COR-L47 (cell line): Measurements from ENCODE around the gene NXF2.
"Not testable (repeated sequence)": the region's sequence is repeated elsewhere in the genome, so short reads cannot be mapped to it uniquely, and the experiment has no call there.

Experiments
- DNase-seq: peaks from one replicate; lab custom pipeline; 2025; lab: John Stamatoyannopoulos, UW

NXF2 gene, protein sequence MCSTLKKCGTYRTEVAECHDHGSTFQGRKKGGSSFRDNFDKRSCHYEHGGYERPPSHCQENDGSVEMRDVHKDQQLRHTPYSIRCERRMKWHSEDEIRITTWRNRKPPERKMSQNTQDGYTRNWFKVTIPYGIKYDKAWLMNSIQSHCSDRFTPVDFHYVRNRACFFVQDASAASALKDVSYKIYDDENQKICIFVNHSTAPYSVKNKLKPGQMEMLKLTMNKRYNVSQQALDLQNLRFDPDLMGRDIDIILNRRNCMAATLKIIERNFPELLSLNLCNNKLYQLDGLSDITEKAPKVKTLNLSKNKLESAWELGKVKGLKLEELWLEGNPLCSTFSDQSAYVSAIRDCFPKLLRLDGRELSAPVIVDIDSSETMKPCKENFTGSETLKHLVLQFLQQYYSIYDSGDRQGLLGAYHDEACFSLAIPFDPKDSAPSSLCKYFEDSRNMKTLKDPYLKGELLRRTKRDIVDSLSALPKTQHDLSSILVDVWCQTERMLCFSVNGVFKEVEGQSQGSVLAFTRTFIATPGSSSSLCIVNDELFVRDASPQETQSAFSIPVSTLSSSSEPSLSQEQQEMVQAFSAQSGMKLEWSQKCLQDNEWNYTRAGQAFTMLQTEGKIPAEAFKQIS

DNA sequence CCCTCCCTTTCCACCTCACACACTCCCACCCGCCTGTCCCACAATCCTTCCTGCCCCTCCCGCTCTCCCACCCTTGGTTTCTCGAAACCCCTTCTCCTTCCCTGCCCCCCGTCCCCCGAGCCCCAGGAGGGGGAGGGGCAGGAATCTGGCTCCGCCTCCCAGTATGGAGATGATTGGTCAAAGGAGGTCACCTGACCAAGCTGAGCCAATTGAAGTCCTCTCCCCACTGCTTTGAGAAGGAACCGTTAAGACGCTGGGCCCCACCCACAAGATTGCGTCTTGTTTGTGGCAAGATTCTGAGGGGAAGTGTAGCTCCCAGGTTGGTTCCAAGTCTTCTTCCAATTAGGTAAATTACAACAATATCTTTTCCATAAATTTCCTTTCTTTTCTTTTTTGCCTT lies at the start of gene NXF2:
TSS of gene NXF2 (plus strand) at position 275 of the 400 bp plus-strand sequence. CDS start 59,912 bp downstream, outside the sequence.
- not testable (repeated sequence) for DNase-seq

- not testable (repeated sequence) for DNase-seq
Measured at GRCh38 chrX:102207940-102208339, 39.0 kb upstream of the NXF2 start.

GRCh38 chrX:102214986-102215385 lies 32.0 kb upstream of the NXF2 start, which contains the start of gene TCP11X1:
TCP11X1 (plus strand) TSS chrX:102215301.
- not testable (repeated sequence) for DNase-seq

DNA sequence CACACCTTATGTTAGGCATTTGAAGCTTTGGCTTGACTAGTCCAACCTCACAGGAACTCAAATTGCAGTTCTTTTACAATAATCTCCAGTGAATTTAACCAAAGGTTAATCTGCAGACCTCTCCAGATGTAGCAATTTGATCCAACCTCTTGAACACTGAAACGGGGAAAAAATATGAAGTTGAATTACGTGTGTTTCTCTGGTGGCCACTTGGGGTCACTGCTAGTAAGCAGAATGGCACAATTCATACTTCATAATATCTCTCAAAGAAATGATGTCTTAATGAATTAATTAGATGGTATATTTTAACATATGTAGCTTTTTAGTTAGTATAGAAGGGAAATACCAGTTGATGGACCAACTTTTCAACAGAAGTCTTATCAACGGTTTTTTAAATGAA lies 30.5 kb upstream of the NXF2 start:
- not testable (repeated sequence) for DNase-seq

DNA sequence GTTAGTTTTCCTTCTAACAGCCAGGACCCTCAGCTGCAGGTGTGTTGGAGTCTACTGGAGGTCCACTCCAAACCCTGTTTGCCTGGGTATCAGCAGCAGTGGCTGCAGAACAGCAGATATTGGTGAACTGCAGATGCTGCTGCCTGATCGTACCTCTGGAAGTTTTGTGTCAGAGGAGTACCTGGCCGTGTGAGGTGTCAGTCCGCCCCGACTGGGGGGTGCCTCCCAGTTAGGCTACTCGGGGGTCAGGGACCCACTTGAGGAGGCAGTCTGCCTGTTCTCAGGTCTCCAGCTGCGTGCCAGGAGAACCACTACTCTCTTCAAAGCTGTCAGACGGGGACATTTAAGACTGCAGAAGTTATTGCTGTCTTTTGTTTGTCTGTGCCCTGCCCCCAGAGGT lies 11.3 kb upstream of the NXF2 start:
- not testable (repeated sequence) for DNase-seq

DNA sequence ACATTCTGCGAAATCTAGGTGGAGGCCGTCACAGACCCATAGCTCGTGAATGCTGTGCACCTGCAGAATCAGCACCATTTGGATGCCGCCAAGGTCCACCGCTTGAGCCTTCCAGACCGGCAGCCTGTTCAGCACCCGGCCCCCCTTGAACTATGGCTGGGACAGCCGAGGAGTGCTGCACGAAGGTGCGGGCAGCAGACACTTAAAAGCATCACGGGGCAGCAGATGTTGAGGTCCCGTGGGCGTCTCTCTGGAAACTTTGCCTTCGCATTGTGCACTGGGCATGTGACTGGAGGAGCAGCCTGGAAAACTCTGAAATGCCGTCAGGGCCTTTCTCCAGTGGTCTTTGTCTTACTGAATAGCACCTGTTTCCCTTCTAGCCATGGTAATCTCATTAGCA lies 6.7 kb upstream of the NXF2 start:
- DNase-seq: not testable (repeated sequence)

GRCh38 chrX:102272231-102272630 lies 25.3 kb downstream of the NXF2 start:
- DNase-seq: not testable (repeated sequence)

GRCh38 chrX:102338162-102338561 lies 91.2 kb downstream of the NXF2 start:
- no peak for DNase-seq

DNA sequence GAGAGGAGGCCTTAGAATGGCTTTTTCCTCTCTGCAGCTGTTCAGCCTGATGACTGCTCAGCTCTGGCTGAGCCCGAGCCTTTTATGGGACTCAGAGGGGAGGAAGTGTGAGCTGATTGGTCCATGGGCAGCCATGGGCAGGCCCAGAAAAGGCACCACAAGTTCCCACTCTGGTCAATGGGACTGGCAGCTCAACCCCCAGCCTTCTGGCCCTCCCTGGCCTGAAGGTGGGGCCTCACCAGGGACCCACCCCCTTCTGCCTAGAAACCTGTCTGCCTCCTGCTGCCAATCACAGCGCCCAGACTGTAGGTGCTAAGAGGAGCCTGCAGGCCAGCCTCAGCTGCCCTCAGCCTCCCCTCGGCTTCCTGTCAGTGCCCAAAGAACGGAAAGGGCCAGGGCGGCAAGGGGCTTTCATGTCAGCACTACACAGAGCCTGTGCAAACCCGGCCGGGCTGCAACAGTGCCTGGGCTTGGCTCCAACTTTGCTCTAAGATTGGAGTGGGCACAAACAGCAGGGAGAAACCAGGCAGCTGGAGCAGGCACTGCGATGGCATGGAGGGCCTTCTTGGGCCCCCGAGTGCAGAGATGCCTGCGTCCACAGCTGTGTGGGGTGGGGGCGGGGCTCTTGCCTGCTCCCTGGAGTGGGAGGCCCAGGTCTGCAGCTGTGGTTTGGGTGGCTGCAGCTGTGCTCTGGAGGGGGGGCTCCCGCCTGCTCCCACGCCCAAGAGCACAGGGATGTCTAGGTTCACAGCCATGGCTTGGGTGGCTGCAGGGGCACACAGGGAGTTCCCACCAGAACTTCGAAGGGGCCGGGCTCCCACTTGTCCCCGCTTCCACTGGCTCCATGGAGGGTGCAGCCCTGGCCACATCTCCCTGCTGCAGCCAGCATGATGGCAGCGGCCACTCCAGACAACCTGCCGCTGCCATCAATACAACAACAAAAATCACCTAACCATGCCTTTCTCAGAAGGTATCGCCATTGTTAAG lies 92.6 kb downstream of the NXF2 start:
- DNase-seq: no peak

DNA sequence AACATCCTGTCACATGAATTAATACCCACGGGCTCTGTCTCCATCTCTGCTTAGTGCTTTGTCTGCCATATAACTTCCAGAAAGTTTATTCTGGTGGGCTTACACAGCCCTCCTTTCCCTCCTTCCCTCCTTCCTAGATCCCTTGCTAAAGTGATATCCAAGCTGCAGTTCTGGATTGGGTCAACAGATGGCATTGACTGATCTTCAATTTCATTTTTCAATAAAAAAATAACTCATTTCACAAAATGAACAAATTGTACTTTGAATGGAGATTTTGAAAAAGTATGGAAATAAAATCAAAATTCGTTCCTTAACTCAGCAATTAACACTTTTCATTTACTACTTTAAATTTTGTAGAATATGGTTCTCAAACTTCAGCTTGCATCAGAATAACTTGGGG lies 94.9 kb downstream of the NXF2 start:
- DNase-seq: no peak

- no peak for DNase-seq
Measured at GRCh38 chrX:102345916-102346315, 98.9 kb downstream of the NXF2 start.
